Nephron (organoid): ENCODE results near the gene CROCC2.

Experiments used
- H3K27ac Mint-ChIP-seq, 3 experiments: 2 replicates each; pipeline ENCODE4 v1.8.0; 2020; ENCODE audit warnings: mixed read lengths in 3 of 3, mild to moderate bottlenecking in 2 of 3, moderate library complexity in 1 of 3
- H3K27me3 Mint-ChIP-seq: 2 replicates; pipeline ENCODE4 v1.8.0; 2021; ENCODE audit warnings: low read depth, mild to moderate bottlenecking, moderate library complexity, mixed read lengths
- H3K36me3 Mint-ChIP-seq: 2 replicates; pipeline ENCODE4 v1.8.0; 2020; ENCODE audit warnings: low read depth, mixed read lengths
- H3K4me1 Mint-ChIP-seq: 2 replicates; pipeline ENCODE4 v1.8.0; 2020; ENCODE audit warnings: mixed read lengths
- H3K4me3 Mint-ChIP-seq, 3 experiments: 2 replicates each; pipeline ENCODE4 v1.8.0; 2020; ENCODE audit warnings: mild to moderate bottlenecking in 3 of 3, mixed read lengths in 3 of 3, moderate library complexity in 2 of 3
- H3K9me3 Mint-ChIP-seq: 2 replicates; pipeline ENCODE4 v1.8.0; 2020; ENCODE audit warnings: mixed read lengths
- TF ChIP-seq, protein P1 (sequence below), 3 experiments: fragments of 200-600 bp; sonication (generic); IDR thresholded peaks; one replicate each; pipeline ENCODE4 v1.5.0; 2021; ENCODE audit warnings: antibody characterized with exemption in 3 of 3; ENCODE audit not compliant: unreplicated experiment in 3 of 3

CROCC2 gene

GRCh38 chr2:240886678-240887609 is 19.2 kb upstream of the CROCC2 start:
- Mint-ChIP-seq H3K36me3 (no peaks in the 10 kb centered on the region), H3K27ac (no peak overlapping the region), H3K27me3 (no peaks in the 10 kb centered on the region), H3K9me3 (no peaks in the 10 kb centered on the region), H3K4me1 (no peaks in the 10 kb centered on the region), H3K4me3 (no peak overlapping the region)
- TF ChIP-seq, protein P1, sequence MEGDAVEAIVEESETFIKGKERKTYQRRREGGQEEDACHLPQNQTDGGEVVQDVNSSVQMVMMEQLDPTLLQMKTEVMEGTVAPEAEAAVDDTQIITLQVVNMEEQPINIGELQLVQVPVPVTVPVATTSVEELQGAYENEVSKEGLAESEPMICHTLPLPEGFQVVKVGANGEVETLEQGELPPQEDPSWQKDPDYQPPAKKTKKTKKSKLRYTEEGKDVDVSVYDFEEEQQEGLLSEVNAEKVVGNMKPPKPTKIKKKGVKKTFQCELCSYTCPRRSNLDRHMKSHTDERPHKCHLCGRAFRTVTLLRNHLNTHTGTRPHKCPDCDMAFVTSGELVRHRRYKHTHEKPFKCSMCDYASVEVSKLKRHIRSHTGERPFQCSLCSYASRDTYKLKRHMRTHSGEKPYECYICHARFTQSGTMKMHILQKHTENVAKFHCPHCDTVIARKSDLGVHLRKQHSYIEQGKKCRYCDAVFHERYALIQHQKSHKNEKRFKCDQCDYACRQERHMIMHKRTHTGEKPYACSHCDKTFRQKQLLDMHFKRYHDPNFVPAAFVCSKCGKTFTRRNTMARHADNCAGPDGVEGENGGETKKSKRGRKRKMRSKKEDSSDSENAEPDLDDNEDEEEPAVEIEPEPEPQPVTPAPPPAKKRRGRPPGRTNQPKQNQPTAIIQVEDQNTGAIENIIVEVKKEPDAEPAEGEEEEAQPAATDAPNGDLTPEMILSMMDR (IDR thresholded peaks at IDR 0.05; ENCODE audit: unreplicated experiment in 3 of 3), result no peak

DNA sequence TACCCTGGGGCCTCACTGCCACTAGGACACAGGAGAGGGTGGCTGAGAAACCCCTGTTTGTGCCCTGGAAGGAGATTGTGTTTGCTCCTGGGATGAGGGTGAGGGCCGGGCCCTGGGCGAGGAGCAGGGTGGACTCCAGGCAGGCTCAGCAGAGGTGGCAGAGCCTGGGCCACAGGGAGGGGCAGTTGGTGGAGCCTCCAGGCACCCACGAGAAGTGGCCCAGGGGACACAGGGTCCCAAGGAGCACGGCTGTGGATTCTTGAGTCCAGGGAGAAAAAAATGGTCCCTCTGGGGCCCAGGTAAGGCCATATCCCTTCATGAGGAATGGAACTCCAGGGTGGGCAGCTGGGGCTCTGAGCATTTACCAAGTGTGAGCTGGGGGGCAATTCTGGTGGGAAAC is 18.5 kb upstream of the CROCC2 start:
- Mint-ChIP-seq H3K27me3 (no peaks in the 10 kb centered on the region), H3K4me3 (no peak overlapping the region), H3K9me3 (no peaks in the 10 kb centered on the region), H3K36me3 (no peaks in the 10 kb centered on the region), H3K27ac (no peak overlapping the region), H3K4me1 (no peaks in the 10 kb centered on the region)
- TF ChIP-seq, protein P1 (IDR thresholded peaks at IDR 0.05; ENCODE audit: unreplicated experiment in 3 of 3), result no peak

- TF ChIP-seq, protein P1 (IDR thresholded peaks at IDR 0.05; ENCODE audit: unreplicated experiment in 3 of 3), result no peak
- Mint-ChIP-seq H3K27me3 (no peaks in the 10 kb centered on the region), H3K36me3 (no peaks in the 10 kb centered on the region), H3K27ac (no peak overlapping the region), H3K4me3 (no peak overlapping the region), H3K9me3 (no peaks in the 10 kb centered on the region), H3K4me1 (no peaks in the 10 kb centered on the region)
These were observed 17.8 kb upstream of the CROCC2 start for GRCh38 chr2:240888130-240888889.

- TF ChIP-seq, protein P1 (IDR thresholded peaks at IDR 0.05; ENCODE audit: unreplicated experiment in 3 of 3), result no peak
- no peaks in the 10 kb centered on the region for H3K4me1 Mint-ChIP-seq
- no peak overlapping the region for H3K4me3 Mint-ChIP-seq
- H3K9me3 Mint-ChIP-seq, result no peaks in the 10 kb centered on the region
- H3K36me3 Mint-ChIP-seq, result no peaks in the 10 kb centered on the region
- H3K27me3 Mint-ChIP-seq, result no peaks in the 10 kb centered on the region
- no peak overlapping the region for H3K27ac Mint-ChIP-seq
These were observed 17.1 kb upstream of the CROCC2 start for GRCh38 chr2:240888890-240889573.

DNA sequence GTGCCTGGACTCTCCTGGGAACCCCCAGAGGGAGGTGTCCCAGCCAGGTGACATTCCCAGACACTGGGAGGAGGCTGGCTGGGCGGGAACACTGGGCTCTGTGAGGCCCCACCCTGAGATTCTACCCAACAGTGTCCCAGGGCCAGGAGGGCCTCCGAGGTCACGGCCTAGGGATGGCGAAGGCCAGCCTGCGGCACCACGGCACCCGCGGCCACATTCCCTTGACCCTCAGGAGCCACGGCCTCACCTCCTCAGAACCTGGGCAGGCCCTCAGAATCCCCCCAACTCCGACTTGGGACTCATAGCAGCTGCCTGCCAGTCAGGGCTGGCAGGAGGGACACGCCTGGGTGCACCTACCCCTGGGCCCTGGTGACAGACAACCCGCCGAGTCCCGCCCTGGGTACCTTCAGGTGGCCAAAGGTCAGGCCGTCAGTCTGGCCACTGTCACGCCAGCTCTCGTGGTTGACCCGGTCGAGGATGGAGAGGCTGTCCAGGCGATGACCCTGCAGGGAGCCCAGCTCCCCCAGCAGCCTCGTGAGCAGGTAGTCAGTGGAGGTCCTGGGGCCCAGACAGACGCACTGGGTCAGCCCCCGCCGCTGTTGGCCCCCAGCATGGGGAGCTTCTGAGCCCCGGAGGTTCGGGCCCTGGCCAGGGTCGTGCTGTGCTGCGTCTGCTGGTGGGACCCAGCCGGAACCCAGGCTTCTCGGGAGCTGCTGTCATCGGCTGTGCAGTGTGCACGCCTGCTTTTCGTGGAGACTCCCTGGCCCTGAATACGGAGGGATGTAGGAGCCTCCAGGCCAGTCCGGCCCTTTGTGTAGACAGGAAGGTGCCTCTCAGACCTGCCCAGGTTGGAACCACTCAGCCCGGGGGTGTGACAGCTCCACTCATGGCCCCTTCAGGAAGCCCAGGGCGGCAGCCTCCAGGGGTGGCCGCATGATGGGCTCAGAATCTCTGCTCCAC is 16.3 kb upstream of the CROCC2 start:
- H3K27me3 Mint-ChIP-seq, result peaks cover 1% of the 10 kb centered on the region
- H3K27ac Mint-ChIP-seq, result no peak overlapping the region
- H3K4me3 Mint-ChIP-seq, result no peak overlapping the region
- no peaks in the 10 kb centered on the region for H3K9me3 Mint-ChIP-seq
- TF ChIP-seq, protein P1 (IDR thresholded peaks at IDR 0.05; ENCODE audit: unreplicated experiment in 3 of 3), result no peak
- no peaks in the 10 kb centered on the region for H3K4me1 Mint-ChIP-seq
- no peaks in the 10 kb centered on the region for H3K36me3 Mint-ChIP-seq
